IPS-15b (cell line): ENCODE results near the gene BTBD9.

ENCODE experiments used
- H3K27me3 ChIP-seq: one replicate; pipeline ENCODE4 v1.6.1; 2013; ENCODE audit warnings: low read length; ENCODE audit not compliant: control insufficient read depth, insufficient read depth
- H3K36me3 ChIP-seq: one replicate; pipeline ENCODE4 v1.6.1; 2013; ENCODE audit warnings: low read length; ENCODE audit not compliant: control insufficient read depth, insufficient read depth
- H3K4me1 ChIP-seq: one replicate; pipeline ENCODE4 v1.6.1; 2013; ENCODE audit warnings: mild to moderate bottlenecking, low read length; ENCODE audit not compliant: control insufficient read depth, insufficient read depth
- H3K4me3 ChIP-seq: one replicate; pipeline ENCODE4 v1.5.1; 2013; ENCODE audit warnings: low read depth, low read length
- H3K9ac ChIP-seq: one replicate; pipeline ENCODE4 v1.6.1; 2013; ENCODE audit warnings: low read depth, mild to moderate bottlenecking, low read length
- H3K9me3 ChIP-seq: one replicate; pipeline ENCODE4 v1.6.1; 2013; ENCODE audit warnings: mild to moderate bottlenecking, low read length; ENCODE audit not compliant: control insufficient read depth, insufficient read depth

The BTBD9 gene

DNA sequence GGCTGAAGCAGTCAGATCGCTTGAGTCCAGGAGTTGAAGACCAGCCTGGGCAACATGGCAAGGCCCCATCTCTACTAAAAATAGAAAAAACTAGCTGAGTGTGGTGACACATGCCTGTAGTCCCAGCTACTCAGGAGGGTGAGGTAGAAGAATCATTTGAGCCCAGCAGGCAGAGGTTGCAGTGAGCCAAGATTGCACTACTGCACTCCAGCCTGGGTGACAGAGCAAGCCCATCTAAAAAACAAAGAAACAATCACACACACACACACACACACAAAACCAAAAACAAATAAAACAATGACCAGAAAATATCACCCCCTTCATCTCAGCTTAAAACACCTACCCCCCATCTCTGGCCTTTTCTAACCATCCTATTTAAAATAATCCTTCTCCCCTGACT is 68.0 kb downstream of the BTBD9 start:
- no peaks in the 10 kb centered on the region for H3K27me3 ChIP-seq
- no peak overlapping the region for H3K4me3 ChIP-seq
- H3K4me1 ChIP-seq, result peaks cover 5% of the 10 kb centered on the region
- no peaks in the 10 kb centered on the region for H3K9me3 ChIP-seq
- no peaks in the 10 kb centered on the region for H3K36me3 ChIP-seq
- H3K9ac ChIP-seq, result no peak overlapping the region

- Histone ChIP-seq H3K4me1 (peaks cover 11% of the 10 kb centered on the region), H3K9ac (no peak overlapping the region), H3K36me3 (no peaks in the 10 kb centered on the region), H3K4me3 (no peak overlapping the region), H3K9me3 (no peaks in the 10 kb centered on the region), H3K27me3 (no peaks in the 10 kb centered on the region)
Observed at GRCh38 chr6:38570750-38571149, 69.0 kb downstream of the BTBD9 start.

GRCh38 chr6:38567436-38567835 is 72.3 kb downstream of the BTBD9 start:
- H3K9me3 ChIP-seq, result no peaks in the 10 kb centered on the region
- H3K4me1 ChIP-seq, result peaks cover 11% of the 10 kb centered on the region
- no peaks in the 10 kb centered on the region for H3K27me3 ChIP-seq
- no peak overlapping the region for H3K4me3 ChIP-seq
- no peak overlapping the region for H3K9ac ChIP-seq
- H3K36me3 ChIP-seq, result no peaks in the 10 kb centered on the region

GRCh38 chr6:38566295-38567030 is 73.3 kb downstream of the BTBD9 start:
- Histone ChIP-seq H3K27me3 (no peaks in the 10 kb centered on the region), H3K9ac (no peak overlapping the region), H3K9me3 (no peaks in the 10 kb centered on the region), H3K4me1 (peaks cover 11% of the 10 kb centered on the region), H3K36me3 (no peaks in the 10 kb centered on the region), H3K4me3 (no peak overlapping the region)

GRCh38 chr6:38564301-38564700 is 75.4 kb downstream of the BTBD9 start:
- H3K9me3 ChIP-seq, result no peaks in the 10 kb centered on the region
- no peaks in the 10 kb centered on the region for H3K27me3 ChIP-seq
- H3K4me1 ChIP-seq, result peaks cover 11% of the 10 kb centered on the region
- no peak overlapping the region for H3K9ac ChIP-seq
- H3K36me3 ChIP-seq, result no peaks in the 10 kb centered on the region
- H3K4me3 ChIP-seq, result no peak overlapping the region

DNA sequence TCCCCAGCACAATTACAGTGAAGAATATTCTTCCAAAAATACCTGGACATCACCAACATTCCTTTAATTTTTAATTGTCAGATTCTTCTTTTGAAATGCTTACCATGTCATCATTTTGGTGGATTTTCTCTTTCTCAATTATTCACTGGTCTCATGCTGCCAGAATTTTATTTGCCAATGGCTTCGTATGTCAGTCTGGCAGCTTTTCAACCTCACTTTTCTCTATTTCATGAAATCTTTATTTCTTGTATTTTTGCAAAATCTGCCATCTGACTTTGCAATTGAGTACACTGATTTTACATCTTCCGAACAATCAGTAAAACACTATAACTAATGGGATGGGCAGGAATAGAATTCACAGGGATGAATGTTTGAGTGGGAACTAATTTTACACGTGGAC is 84.1 kb downstream of the BTBD9 start:
- H3K9ac ChIP-seq, result no peak overlapping the region
- H3K27me3 ChIP-seq, result no peaks in the 10 kb centered on the region
- no peaks in the 10 kb centered on the region for H3K36me3 ChIP-seq
- H3K4me3 ChIP-seq, result no peak overlapping the region
- no peaks in the 10 kb centered on the region for H3K9me3 ChIP-seq
- H3K4me1 ChIP-seq, result no peaks in the 10 kb centered on the region

DNA sequence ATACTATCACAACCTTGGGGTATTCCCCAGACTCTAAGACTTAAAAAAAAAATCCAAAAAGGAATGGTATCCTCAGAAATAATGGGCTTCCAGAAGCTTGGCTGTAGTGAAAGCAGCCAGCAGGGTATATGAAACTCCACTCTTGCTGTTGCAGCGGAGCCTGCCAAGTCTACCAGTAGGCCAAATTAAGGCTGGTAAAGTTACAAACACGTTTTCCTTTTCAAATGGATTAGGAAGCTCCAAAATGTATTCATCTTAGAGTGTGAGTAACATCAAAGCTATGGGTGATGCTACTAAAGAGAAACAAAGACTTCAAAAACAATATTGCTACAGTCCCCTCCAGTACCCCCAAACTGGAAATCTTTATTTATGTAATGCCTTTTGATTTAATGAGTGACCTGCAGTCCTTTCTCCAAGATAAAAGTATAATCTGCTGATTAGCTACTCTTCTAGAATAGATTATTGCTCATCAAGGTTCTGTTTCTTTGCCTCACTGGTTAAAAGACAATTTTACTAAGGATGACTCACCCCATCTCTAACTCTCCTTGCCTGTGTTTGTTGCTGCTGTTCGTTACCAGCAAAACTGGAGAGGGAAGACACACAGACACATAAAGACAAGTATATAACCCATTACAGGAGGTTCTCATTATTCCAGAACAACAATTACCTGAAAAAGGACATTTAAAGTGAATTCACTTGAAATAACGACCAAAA is 84.9 kb downstream of the BTBD9 start:
- H3K9ac ChIP-seq, result no peak overlapping the region
- no peak overlapping the region for H3K4me3 ChIP-seq
- H3K9me3 ChIP-seq, result no peaks in the 10 kb centered on the region
- no peaks in the 10 kb centered on the region for H3K27me3 ChIP-seq
- H3K4me1 ChIP-seq, result no peaks in the 10 kb centered on the region
- no peaks in the 10 kb centered on the region for H3K36me3 ChIP-seq

DNA sequence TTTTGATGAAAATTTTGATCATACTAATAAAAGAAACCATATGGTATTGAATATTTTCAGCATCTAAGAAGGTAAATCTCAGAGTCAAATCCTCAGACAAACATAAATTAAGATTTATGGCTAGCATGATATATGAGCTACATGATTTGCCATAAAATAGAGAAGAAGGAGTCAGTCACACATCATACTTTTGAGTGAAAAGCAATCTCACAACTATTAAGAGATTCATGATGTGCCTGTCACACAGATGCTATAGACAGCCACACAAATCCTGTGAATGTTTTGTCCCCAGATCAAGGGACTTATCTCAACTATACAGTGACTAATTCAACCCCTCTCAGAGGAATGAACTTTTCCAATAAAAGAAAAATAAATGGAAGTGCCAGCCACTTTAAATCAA is 85.7 kb downstream of the BTBD9 start:
- Histone ChIP-seq H3K4me3 (no peak overlapping the region), H3K36me3 (no peaks in the 10 kb centered on the region)

DNA sequence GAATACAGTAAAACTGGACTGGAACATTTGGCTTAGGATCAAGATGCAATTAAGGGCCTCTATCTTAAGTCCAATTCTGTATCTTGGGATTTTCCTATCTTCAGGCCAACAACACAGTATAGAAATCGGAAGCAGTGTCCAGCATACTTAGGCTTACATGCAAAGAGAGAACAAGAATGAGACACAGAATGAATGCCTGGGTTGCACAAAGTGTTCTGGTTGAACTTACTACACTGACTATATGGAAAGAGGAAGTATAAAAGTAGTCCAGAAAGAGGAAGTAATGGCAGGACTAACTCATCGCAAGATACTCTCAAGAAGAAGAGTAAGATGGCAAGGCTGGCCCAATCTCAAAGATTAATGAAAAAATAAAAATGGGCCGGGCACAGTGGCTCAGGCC is 87.6 kb downstream of the BTBD9 start:
- no peak overlapping the region for H3K9ac ChIP-seq
- H3K4me1 ChIP-seq, result no peaks in the 10 kb centered on the region
- H3K27me3 ChIP-seq, result no peaks in the 10 kb centered on the region
- no peak overlapping the region for H3K4me3 ChIP-seq
- H3K9me3 ChIP-seq, result no peaks in the 10 kb centered on the region
- H3K36me3 ChIP-seq, result no peaks in the 10 kb centered on the region

More for the DNA sequence above, 85.7 kb downstream of the BTBD9 start:
- Histone ChIP-seq H3K9me3 (no peaks in the 10 kb centered on the region), H3K4me1 (no peaks in the 10 kb centered on the region), H3K27me3 (no peaks in the 10 kb centered on the region), H3K9ac (no peak overlapping the region)

DNA sequence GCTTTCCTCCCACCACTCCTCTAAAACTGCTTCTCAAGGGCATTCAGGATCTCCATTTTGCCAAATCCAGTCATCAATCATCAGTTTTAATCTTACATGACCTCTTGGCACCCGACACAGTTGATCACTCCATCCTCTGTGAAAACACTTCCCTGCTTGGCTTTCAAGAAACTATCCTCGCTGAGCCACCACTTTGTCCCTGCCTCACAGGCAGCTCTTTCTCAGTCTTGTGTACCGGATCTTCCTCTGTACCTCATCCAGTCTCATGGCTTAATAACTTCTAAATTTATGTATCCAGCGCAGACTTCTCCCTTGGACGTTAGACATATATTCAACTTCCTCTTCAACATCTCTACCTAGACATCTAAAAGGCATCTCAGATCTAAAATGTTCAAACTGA is 89.9 kb downstream of the BTBD9 start:
- Histone ChIP-seq H3K27me3 (no peaks in the 10 kb centered on the region), H3K36me3 (no peaks in the 10 kb centered on the region), H3K4me3 (no peak overlapping the region), H3K4me1 (no peaks in the 10 kb centered on the region), H3K9me3 (no peaks in the 10 kb centered on the region), H3K9ac (no peak overlapping the region)

- Histone ChIP-seq H3K9me3 (no peaks in the 10 kb centered on the region), H3K4me3 (no peak overlapping the region), H3K36me3 (no peaks in the 10 kb centered on the region), H3K4me1 (no peaks in the 10 kb centered on the region), H3K9ac (no peak overlapping the region), H3K27me3 (no peaks in the 10 kb centered on the region)
Observed at GRCh38 chr6:38549180-38549579, 90.5 kb downstream of the BTBD9 start.

- H3K36me3 ChIP-seq, result no peaks in the 10 kb centered on the region
- H3K4me1 ChIP-seq, result no peaks in the 10 kb centered on the region
Observed at GRCh38 chr6:38543022-38543421, 96.7 kb downstream of the BTBD9 start.

More at GRCh38 chr6:38543022-38543421, 96.7 kb downstream of the BTBD9 start:
- no peak overlapping the region for H3K9ac ChIP-seq
- no peaks in the 10 kb centered on the region for H3K9me3 ChIP-seq
- H3K4me3 ChIP-seq, result no peak overlapping the region
- no peaks in the 10 kb centered on the region for H3K27me3 ChIP-seq
